HEK293 (cell line): ENCODE data around the gene TMC2.

ENCODE experiments used
- SP2 ChIP-seq: fragments of 450-650 bp; formaldehyde crosslinking; IDR thresholded peaks from 2 replicates; pipeline ENCODE4 v1.5.1; 2016; ENCODE audit warnings: missing biosample characterization, missing genetic modification characterization
- ZNF23 ChIP-seq: fragments of 450-650 bp; formaldehyde crosslinking; IDR thresholded peaks from 2 replicates; pipeline ENCODE4 v1.5.1; 2016; ENCODE audit warnings: missing biosample characterization, missing genetic modification characterization, borderline replicate concordance
- TF ChIP-seq, protein P1 (sequence below): fragments of 450-650 bp; formaldehyde crosslinking; IDR thresholded peaks from 2 replicates; pipeline ENCODE4 v1.5.1; 2016; ENCODE audit warnings: missing biosample characterization, missing genetic modification characterization

DNA sequence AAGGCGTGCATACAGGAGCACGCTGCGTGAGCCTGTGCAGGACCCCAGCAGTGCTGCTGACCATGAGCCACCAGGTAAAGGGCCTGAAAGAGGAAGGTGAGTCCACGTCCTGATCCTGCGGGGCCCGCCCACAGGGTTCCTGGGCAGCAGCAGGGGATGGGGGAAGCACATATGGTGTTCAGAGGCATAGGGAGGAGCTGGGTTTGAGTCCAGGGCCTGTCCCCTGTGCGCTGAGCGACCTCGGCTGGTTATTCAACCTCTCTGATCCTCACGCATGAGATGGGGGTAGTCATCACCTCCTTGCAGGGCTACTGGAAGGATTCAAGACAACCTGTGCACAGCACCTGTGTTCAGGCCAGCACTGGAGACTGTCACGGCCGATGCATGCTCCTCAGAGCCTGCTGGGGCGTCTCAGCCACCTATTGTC, at the start of gene TMC2:
- TF ChIP-seq SP2 (tag by site-specific recombination) (no peak), ZNF23 (no peak)
- TF ChIP-seq, protein P1, sequence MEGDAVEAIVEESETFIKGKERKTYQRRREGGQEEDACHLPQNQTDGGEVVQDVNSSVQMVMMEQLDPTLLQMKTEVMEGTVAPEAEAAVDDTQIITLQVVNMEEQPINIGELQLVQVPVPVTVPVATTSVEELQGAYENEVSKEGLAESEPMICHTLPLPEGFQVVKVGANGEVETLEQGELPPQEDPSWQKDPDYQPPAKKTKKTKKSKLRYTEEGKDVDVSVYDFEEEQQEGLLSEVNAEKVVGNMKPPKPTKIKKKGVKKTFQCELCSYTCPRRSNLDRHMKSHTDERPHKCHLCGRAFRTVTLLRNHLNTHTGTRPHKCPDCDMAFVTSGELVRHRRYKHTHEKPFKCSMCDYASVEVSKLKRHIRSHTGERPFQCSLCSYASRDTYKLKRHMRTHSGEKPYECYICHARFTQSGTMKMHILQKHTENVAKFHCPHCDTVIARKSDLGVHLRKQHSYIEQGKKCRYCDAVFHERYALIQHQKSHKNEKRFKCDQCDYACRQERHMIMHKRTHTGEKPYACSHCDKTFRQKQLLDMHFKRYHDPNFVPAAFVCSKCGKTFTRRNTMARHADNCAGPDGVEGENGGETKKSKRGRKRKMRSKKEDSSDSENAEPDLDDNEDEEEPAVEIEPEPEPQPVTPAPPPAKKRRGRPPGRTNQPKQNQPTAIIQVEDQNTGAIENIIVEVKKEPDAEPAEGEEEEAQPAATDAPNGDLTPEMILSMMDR (tag by site-specific recombination), result no peak
